OCI-LY3 (cell line): Measurements from ENCODE around the gene ZNF727.
"Not testable (repeated sequence)": the region's sequence is repeated elsewhere in the genome, so short reads cannot be mapped to it uniquely, and the experiment has no call there.

Experiments used
- H2AFZ ChIP-seq: fragments of 200-600, 300-600 bp; shearing (Covaris generic); 2 replicates; pipeline ENCODE4 v1.6.0; 2014; ENCODE audit warnings: antibody characterized with exemption, low read depth, low read length
- H3K27ac ChIP-seq: fragments of 200-600, 300-600 bp; sonication (generic); 2 replicates; pipeline ENCODE4 v1.5.1; 2014; ENCODE audit warnings: mild to moderate bottlenecking, low read length, moderate library complexity, mixed read lengths
- H3K27me3 ChIP-seq: fragments of 200-600, 300-600 bp; sonication (generic); 2 replicates; pipeline ENCODE4 v1.6.1; 2014; ENCODE audit warnings: low read depth, low read length, mixed read lengths
- H3K36me3 ChIP-seq: fragments of 200-600, 300-600 bp; sonication (generic); replicated peaks from 2 replicates; pipeline ENCODE3; 2014; ENCODE audit warnings: low read depth, low read length, mixed read lengths
- H3K4me1 ChIP-seq: fragments of 300-600, 200-600 bp; sonication (generic); 2 replicates; pipeline ENCODE4 v1.6.1; 2014; ENCODE audit warnings: low read length, mixed read lengths
- H3K4me2 ChIP-seq: fragments of 200-600, 300-600 bp; sonication (generic); 2 replicates; pipeline ENCODE4 v1.6.1; 2014; ENCODE audit warnings: low read length, mixed read lengths
- H3K4me3 ChIP-seq: fragments of 300-600, 200-600 bp; sonication (generic); 2 replicates; pipeline ENCODE4 v1.5.1; 2014; ENCODE audit warnings: antibody characterized with exemption, mild to moderate bottlenecking, low read length, moderate library complexity
- H3K79me2 ChIP-seq: fragments of 300-600, 200-600 bp; shearing (Covaris generic); 2 replicates; pipeline ENCODE4 v1.6.1; 2014; ENCODE audit warnings: mild to moderate bottlenecking, low read length, mixed read lengths
- H3K9ac ChIP-seq: fragments of 300-600, 200-600 bp; shearing (Covaris generic); 2 replicates; pipeline ENCODE4 v1.6.0; 2014; ENCODE audit warnings: mild to moderate bottlenecking, low read length, moderate library complexity
- H3K9me3 ChIP-seq: fragments of 200-600, 300-600 bp; shearing (Covaris generic); 2 replicates; pipeline ENCODE4 v1.6.1; 2014; ENCODE audit warnings: low read length, mixed read lengths; ENCODE audit not compliant: insufficient read depth
- H4K20me1 ChIP-seq: fragments of 200-600, 300-600 bp; sonication (generic); 2 replicates; pipeline ENCODE4 v1.6.1; 2016; ENCODE audit warnings: low read length, mixed read lengths; ENCODE audit not compliant: insufficient read depth
- EZH2phosphoT487 ChIP-seq: fragments of 200-600 bp; shearing (Covaris generic); IDR thresholded peaks from 2 replicates; pipeline ENCODE4 v1.6.1; 2018; ENCODE audit warnings: antibody characterized with exemption, mixed run types, low read depth
- TF ChIP-seq, protein P1 (sequence below): fragments of 200-600, 300-600 bp; sonication (generic); IDR thresholded peaks from 2 replicates; pipeline ENCODE4 v1.5.1; 2014; ENCODE audit warnings: antibody characterized with exemption, low read length, low read depth

The ZNF727 gene

DNA sequence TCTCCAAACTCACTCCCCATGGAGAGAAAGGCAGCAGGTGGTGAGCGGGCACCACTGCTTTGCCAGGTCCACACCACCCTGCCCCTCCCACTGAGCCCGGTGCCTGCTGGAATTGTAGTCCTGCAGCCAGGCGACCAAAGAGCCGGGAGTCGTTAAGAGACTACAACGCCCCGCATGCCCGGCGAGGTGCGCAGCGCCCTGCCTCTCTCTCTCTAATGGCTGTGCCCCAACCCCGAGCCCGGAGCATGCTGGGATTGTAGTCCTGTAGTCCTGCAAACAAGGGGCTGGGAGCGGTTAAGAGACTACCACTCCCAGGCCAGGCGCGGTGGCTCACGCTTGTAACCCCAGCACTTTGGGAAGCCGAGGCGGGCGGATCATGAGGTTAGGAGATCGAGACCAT, 8.1 kb upstream of the ZNF727 start:
- H3K9me3 ChIP-seq, result no peaks in the 10 kb centered on the region
- H3K27ac ChIP-seq, result no peak overlapping the region
- H3K36me3 ChIP-seq, result no peaks in the 10 kb centered on the region
- H3K79me2 ChIP-seq, result no peaks in the 10 kb centered on the region
- H3K27me3 ChIP-seq, result no peaks in the 10 kb centered on the region
- H4K20me1 ChIP-seq, result no peaks in the 10 kb centered on the region
- H3K9ac ChIP-seq, result no peak overlapping the region
- no peak for TF ChIP-seq EZH2phosphoT487
- H3K4me3 ChIP-seq, result no peak overlapping the region
- H2AFZ ChIP-seq, result no peak overlapping the region
- H3K4me1 ChIP-seq, result no peaks in the 10 kb centered on the region
- H3K4me2 ChIP-seq, result no peak overlapping the region

GRCh38 chr7:64046041-64046389, 781 bp downstream of the ZNF727 start:
- TF ChIP-seq, protein P1, sequence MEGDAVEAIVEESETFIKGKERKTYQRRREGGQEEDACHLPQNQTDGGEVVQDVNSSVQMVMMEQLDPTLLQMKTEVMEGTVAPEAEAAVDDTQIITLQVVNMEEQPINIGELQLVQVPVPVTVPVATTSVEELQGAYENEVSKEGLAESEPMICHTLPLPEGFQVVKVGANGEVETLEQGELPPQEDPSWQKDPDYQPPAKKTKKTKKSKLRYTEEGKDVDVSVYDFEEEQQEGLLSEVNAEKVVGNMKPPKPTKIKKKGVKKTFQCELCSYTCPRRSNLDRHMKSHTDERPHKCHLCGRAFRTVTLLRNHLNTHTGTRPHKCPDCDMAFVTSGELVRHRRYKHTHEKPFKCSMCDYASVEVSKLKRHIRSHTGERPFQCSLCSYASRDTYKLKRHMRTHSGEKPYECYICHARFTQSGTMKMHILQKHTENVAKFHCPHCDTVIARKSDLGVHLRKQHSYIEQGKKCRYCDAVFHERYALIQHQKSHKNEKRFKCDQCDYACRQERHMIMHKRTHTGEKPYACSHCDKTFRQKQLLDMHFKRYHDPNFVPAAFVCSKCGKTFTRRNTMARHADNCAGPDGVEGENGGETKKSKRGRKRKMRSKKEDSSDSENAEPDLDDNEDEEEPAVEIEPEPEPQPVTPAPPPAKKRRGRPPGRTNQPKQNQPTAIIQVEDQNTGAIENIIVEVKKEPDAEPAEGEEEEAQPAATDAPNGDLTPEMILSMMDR, result no peak
- TF ChIP-seq EZH2phosphoT487, result no peak
- H3K36me3 ChIP-seq, result no peaks in the 10 kb centered on the region
- H3K4me1 ChIP-seq, result no peaks in the 10 kb centered on the region
- H2AFZ ChIP-seq, result no peak overlapping the region
- H3K4me3 ChIP-seq, result no peak overlapping the region
- no peak overlapping the region for H3K27ac ChIP-seq
- H3K27me3 ChIP-seq, result no peaks in the 10 kb centered on the region
- H3K9ac ChIP-seq, result no peak overlapping the region
- H3K4me2 ChIP-seq, result no peak overlapping the region
- H3K9me3 ChIP-seq, result no peaks in the 10 kb centered on the region
- no peaks in the 10 kb centered on the region for H4K20me1 ChIP-seq
- no peaks in the 10 kb centered on the region for H3K79me2 ChIP-seq

- H3K4me3 ChIP-seq, H3K27me3 ChIP-seq, H3K9ac ChIP-seq, H4K20me1 ChIP-seq, H2AFZ ChIP-seq, H3K9me3 ChIP-seq, H3K27ac ChIP-seq, H3K36me3 ChIP-seq, H3K4me1 ChIP-seq, H3K79me2 ChIP-seq, H3K4me2 ChIP-seq: not testable (repeated sequence)
Measured at GRCh38 chr7:64077837-64078698, 32.8 kb downstream of the ZNF727 start.

- Histone ChIP-seq H3K27ac (no peak overlapping the region), H3K4me1 (no peaks in the 10 kb centered on the region), H2AFZ (no peak overlapping the region), H3K9ac (no peak overlapping the region), H3K79me2 (no peaks in the 10 kb centered on the region), H3K36me3 (no peaks in the 10 kb centered on the region), H3K4me3 (no peak overlapping the region), H4K20me1 (no peaks in the 10 kb centered on the region), H3K9me3 (peaks cover 5% of the 10 kb centered on the region; the same call in 1 of the 2 replicates), H3K4me2 (no peak overlapping the region), H3K27me3 (no peaks in the 10 kb centered on the region)
- TF ChIP-seq EZH2phosphoT487, result no peak
- TF ChIP-seq, protein P1, result no peak
Measured at GRCh38 chr7:64078699-64078994, 33.4 kb downstream of the ZNF727 start.

GRCh38 chr7:64087501-64087900, 42.3 kb downstream of the ZNF727 start:
- no peaks in the 10 kb centered on the region for H3K27me3 ChIP-seq
- H3K4me1 ChIP-seq, result no peaks in the 10 kb centered on the region
- H3K36me3 ChIP-seq, result no peaks in the 10 kb centered on the region
- TF ChIP-seq, protein P1, result no peak
- no peak for TF ChIP-seq EZH2phosphoT487
- no peaks in the 10 kb centered on the region for H3K9me3 ChIP-seq
- H3K9ac ChIP-seq, result no peak overlapping the region
- H3K27ac ChIP-seq, result no peak overlapping the region
- H3K4me3 ChIP-seq, result no peak overlapping the region
- no peak overlapping the region for H2AFZ ChIP-seq
- no peaks in the 10 kb centered on the region for H4K20me1 ChIP-seq
- H3K4me2 ChIP-seq, result no peak overlapping the region
- H3K79me2 ChIP-seq, result no peaks in the 10 kb centered on the region

- H3K4me2 ChIP-seq, H3K4me3 ChIP-seq, H2AFZ ChIP-seq, H4K20me1 ChIP-seq, H3K4me1 ChIP-seq, H3K9me3 ChIP-seq, H3K36me3 ChIP-seq, H3K79me2 ChIP-seq, H3K9ac ChIP-seq, H3K27ac ChIP-seq, H3K27me3 ChIP-seq: not testable (repeated sequence)
Measured at GRCh38 chr7:64088863-64089262, 43.6 kb downstream of the ZNF727 start.
